ENCODE results near the gene ERC1.

- TF ChIP-seq CTCF (IDR thresholded peaks at IDR 0.05; ENCODE audit: low read length) (no peak), EZH2phosphoT487 (IDR thresholded peaks at IDR 0.05; ENCODE audit: low read length) (no peak), EZH2 (optimal IDR thresholded peaks at IDR 0.05; ENCODE audit: low read depth, low read length) (no peak)
Observed at GRCh38 chr12:1104088-1104800, 113.2 kb downstream of the ERC1 start.

Data from MM.1S (cell line).